GM19099 (cell line): ENCODE measurements around the gene MSI2.

Source experiments
- POLR2A ChIP-seq: IDR thresholded peaks from 3 replicates; pipeline ENCODE4 v1.6.1; 2011; ENCODE audit warnings: low read depth; ENCODE audit not compliant: insufficient read length; ENCODE audit errors: extremely low read depth

Gene MSI2

GRCh38 chr17:57662644-57663308 is 406.5 kb downstream of the MSI2 start:
- TF ChIP-seq POLR2A = no peak

GRCh38 chr17:57663326-57664070 is 407.2 kb downstream of the MSI2 start:
- no peak for TF ChIP-seq POLR2A

- TF ChIP-seq POLR2A = no peak
These were observed 408.8 kb downstream of the MSI2 start for GRCh38 chr17:57665128-57665527.

GRCh38 chr17:57665696-57666095 is 409.4 kb downstream of the MSI2 start:
- no peak for TF ChIP-seq POLR2A

GRCh38 chr17:57666201-57666870 is 410.0 kb downstream of the MSI2 start:
- no peak for TF ChIP-seq POLR2A

- TF ChIP-seq POLR2A = no peak
These were observed 410.6 kb downstream of the MSI2 start for GRCh38 chr17:57666946-57667345.

- TF ChIP-seq POLR2A = no peak
These were observed 411.2 kb downstream of the MSI2 start for GRCh38 chr17:57667461-57667923.

GRCh38 chr17:57668332-57668731 is 412.0 kb downstream of the MSI2 start:
- TF ChIP-seq POLR2A = no peak

GRCh38 chr17:57669671-57670529 is 413.6 kb downstream of the MSI2 start:
- TF ChIP-seq POLR2A = no peak

- no peak for TF ChIP-seq POLR2A
These were observed 414.6 kb downstream of the MSI2 start for GRCh38 chr17:57670769-57671569.

- TF ChIP-seq POLR2A = no peak
These were observed 415.6 kb downstream of the MSI2 start for GRCh38 chr17:57671667-57672632.

- no peak for TF ChIP-seq POLR2A
These were observed 416.6 kb downstream of the MSI2 start for GRCh38 chr17:57672971-57673370.

- no peak for TF ChIP-seq POLR2A
These were observed 418.6 kb downstream of the MSI2 start for GRCh38 chr17:57674894-57675293.
